ENCODE results near the gene FAM3C.

Gene FAM3C

GRCh38 chr7:121334376-121334775, 61.7 kb downstream of the FAM3C start:
- no peak for DNase-seq (ENCODE audit: low read depth)
- H3K4me3 ChIP-seq (ENCODE audit: control insufficient read depth, low read depth, low read length): no peak overlapping the region
- TF ChIP-seq, protein P1, sequence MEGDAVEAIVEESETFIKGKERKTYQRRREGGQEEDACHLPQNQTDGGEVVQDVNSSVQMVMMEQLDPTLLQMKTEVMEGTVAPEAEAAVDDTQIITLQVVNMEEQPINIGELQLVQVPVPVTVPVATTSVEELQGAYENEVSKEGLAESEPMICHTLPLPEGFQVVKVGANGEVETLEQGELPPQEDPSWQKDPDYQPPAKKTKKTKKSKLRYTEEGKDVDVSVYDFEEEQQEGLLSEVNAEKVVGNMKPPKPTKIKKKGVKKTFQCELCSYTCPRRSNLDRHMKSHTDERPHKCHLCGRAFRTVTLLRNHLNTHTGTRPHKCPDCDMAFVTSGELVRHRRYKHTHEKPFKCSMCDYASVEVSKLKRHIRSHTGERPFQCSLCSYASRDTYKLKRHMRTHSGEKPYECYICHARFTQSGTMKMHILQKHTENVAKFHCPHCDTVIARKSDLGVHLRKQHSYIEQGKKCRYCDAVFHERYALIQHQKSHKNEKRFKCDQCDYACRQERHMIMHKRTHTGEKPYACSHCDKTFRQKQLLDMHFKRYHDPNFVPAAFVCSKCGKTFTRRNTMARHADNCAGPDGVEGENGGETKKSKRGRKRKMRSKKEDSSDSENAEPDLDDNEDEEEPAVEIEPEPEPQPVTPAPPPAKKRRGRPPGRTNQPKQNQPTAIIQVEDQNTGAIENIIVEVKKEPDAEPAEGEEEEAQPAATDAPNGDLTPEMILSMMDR (IDR thresholded peaks at IDR 0.05; ENCODE audit: control insufficient read depth, insufficient read depth, low read depth, low read length, missing control alignments): no peak

DNA sequence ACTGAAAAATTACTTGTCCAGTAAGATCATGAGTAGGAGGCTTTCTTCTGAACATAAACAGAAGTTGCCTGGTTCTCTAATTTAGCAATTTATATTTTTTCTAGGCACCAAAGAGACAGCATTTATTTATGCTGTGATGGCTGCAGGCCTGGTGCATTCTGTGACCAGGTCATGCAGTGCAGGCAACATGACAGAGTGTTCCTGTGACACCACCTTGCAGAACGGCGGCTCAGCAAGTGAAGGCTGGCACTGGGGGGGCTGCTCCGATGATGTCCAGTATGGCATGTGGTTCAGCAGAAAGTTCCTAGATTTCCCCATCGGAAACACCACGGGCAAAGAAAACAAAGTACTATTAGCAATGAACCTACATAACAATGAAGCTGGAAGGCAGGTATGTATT, 64.5 kb downstream of the FAM3C start:
- H3K4me3 ChIP-seq (ENCODE audit: control insufficient read depth, low read depth, low read length): no peak overlapping the region
- TF ChIP-seq, protein P1 (IDR thresholded peaks at IDR 0.05; ENCODE audit: control insufficient read depth, insufficient read depth, low read depth, low read length, missing control alignments): no peak
- no peak for DNase-seq (ENCODE audit: low read depth)

GRCh38 chr7:121331048-121331447, 65.1 kb downstream of the FAM3C start:
- TF ChIP-seq, protein P1 (IDR thresholded peaks at IDR 0.05; ENCODE audit: control insufficient read depth, insufficient read depth, low read depth, low read length, missing control alignments): no peak
- no peak overlapping the region for H3K4me3 ChIP-seq (ENCODE audit: control insufficient read depth, low read depth, low read length)
- DNase-seq (ENCODE audit: low read depth): no peak

DNA sequence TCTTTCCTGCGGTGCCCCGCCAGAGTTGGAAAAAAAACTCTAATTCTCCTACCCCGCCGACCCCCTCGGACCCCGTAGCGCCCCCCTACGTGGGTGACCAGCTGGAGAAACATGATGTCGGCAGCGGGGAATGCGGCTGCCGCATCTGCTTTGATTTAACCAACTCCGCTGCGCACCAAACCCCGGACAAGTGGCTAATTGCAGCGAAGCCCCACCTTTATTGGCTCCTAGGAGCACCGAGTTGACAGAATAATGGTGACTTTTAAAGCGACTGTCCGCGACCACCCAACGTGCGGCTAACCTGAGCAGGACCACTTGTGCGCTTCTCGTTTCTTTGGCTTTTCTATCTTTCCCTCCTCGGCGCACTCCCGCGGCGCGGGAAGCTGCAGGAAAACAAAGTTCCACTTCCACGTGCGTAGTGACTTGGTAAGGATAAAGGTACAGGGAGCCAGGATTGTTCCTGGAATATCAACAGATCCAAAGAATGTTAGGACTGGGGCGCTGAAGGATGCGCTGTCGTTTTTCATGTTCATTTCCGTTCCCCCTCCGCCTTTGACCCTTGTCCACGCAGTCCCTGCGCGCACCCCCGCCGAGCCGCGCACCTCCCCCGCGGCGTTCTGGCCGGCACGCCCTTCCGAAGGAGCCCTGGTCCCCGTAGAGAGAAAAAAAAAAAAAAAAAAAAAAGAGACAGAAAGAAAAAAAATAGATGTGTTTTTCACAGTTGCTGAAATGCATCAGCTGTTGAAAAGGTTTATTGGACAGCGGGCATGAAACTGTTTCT, 65.9 kb downstream of the FAM3C start:
- H3K4me3 ChIP-seq (ENCODE audit: control insufficient read depth, low read depth, low read length): peak overlapping the region; percentile 53
- TF ChIP-seq, protein P1 (IDR thresholded peaks at IDR 0.05; ENCODE audit: control insufficient read depth, insufficient read depth, low read depth, low read length, missing control alignments): no peak
- DNase-seq (ENCODE audit: low read depth): no peak

DNA sequence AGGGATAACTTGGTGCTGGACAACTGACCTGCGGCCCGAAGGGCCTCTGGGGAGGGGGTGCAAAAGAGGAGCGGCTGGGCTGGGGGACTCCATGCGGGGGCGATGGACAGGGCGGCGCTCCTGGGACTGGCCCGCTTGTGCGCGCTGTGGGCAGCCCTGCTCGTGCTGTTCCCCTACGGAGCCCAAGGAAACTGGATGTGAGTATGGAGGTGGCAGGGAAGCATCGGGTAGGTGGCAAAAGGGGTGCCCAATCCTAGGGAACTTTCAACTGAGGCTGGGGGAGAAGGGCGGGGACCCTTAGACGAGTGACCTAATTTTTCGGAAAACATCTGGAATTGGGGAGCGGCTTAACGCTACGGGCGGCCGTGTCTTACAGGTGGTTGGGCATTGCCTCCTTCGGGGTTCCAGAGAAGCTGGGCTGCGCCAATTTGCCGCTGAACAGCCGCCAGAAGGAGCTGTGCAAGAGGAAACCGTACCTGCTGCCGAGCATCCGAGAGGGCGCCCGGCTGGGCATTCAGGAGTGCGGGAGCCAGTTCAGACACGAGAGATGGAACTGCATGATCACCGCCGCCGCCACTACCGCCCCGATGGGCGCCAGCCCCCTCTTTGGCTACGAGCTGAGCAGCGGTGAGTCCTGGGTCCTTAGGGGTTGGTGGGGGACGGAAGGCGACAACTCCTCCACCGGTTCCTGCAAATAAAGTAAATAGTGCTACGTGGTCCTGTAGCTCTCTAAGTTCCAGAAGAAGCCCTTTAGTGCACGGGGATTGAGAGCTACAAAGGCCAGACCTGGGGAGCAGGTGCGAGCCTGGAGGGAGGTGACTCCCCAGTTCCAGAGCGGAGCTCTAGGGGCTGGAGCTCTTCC, 66.7 kb downstream of the FAM3C start:
- DNase-seq (ENCODE audit: low read depth): no peak
- TF ChIP-seq, protein P1 (IDR thresholded peaks at IDR 0.05; ENCODE audit: control insufficient read depth, insufficient read depth, low read depth, low read length, missing control alignments): no peak
- H3K4me3 ChIP-seq (ENCODE audit: control insufficient read depth, low read depth, low read length): peak overlapping the region; percentile 53

DNA sequence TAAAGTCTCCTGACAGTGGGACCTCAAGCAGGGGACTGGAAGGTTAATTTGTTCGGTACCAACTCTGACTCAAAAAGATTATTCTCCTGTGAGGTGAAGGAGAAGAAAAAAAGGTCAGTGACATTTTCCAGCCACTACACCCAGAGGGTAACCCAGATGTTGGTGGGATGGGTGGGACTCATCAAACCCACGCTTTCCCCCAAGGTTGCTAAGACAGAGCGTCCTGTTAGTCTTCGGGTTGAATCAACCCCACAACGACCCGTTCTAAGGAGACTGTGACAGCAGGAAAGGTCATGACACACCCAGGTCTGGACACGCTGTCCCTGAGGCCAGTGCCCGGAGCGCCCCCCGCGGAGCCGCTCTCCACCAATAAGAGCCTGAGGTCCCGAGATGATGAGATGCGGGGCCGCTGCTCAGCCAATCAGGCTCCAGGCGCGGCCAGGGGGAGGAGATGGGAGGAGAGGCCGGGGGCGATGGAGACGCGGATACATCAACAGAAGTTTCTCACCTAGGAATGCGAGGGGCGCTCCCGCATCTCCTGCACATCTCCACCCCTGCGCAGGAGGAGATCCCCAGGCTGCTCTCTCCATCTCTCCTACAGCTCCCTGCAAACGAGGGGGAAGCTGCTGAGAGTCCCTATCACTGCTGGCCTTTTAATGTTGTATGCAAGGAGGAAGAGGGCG, 67.5 kb downstream of the FAM3C start, which contains the start of gene WNT16:
TSS of gene WNT16 (plus strand) at position 493 of the 683 bp plus-strand sequence. CDS start 293 bp downstream, outside the sequence.
- peak within 1 kb of the TSS; percentile 53 for H3K4me3 ChIP-seq (ENCODE audit: control insufficient read depth, low read depth, low read length)
- TF ChIP-seq, protein P1 (IDR thresholded peaks at IDR 0.05; ENCODE audit: control insufficient read depth, insufficient read depth, low read depth, low read length, missing control alignments): no peak
- DNase-seq (ENCODE audit: low read depth): no peak
